MM.1S (cell line): ENCODE results near the gene CARD11.

ENCODE experiments used
- EZH2 ChIP-seq: fragments of 300-600 bp; sonication (generic); optimal IDR thresholded peaks from 2 replicates; pipeline ENCODE3; 2017; ENCODE audit warnings: low read depth, mild to moderate bottlenecking, antibody characterized with exemption, low read length, mixed read lengths
- EZH2phosphoT487 ChIP-seq: fragments of 300-600 bp; sonication (generic); IDR thresholded peaks from 2 replicates; pipeline ENCODE4 v1.6.1; 2018; ENCODE audit warnings: antibody characterized with exemption, low read length
- TF ChIP-seq, protein P1 (sequence below): fragments of 300-600 bp; sonication (generic); IDR thresholded peaks from 2 replicates; pipeline ENCODE4 v1.5.1; 2016; ENCODE audit warnings: antibody characterized with exemption, low read length, mixed read lengths

DNA sequence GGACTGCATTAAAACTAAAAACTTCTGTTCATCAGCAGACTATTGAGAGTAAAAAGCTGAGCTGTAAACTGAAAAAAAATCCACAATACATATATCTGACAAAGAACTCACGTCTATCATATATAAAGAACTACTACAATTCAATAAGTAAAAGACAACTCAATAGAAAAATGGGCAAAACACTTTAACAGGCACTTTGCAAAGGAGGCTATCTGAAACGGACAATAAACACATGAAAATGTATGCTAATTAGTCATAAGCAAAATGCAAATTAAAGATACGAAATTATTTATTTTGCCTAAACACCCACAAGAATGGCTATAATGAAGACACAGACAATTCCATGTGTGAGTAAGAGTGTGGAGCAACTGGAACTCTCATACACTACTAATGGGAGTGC is 18.1 kb downstream of the CARD11 start:
- TF ChIP-seq, protein P1, sequence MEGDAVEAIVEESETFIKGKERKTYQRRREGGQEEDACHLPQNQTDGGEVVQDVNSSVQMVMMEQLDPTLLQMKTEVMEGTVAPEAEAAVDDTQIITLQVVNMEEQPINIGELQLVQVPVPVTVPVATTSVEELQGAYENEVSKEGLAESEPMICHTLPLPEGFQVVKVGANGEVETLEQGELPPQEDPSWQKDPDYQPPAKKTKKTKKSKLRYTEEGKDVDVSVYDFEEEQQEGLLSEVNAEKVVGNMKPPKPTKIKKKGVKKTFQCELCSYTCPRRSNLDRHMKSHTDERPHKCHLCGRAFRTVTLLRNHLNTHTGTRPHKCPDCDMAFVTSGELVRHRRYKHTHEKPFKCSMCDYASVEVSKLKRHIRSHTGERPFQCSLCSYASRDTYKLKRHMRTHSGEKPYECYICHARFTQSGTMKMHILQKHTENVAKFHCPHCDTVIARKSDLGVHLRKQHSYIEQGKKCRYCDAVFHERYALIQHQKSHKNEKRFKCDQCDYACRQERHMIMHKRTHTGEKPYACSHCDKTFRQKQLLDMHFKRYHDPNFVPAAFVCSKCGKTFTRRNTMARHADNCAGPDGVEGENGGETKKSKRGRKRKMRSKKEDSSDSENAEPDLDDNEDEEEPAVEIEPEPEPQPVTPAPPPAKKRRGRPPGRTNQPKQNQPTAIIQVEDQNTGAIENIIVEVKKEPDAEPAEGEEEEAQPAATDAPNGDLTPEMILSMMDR, result no peak
- no peak for TF ChIP-seq EZH2
- TF ChIP-seq EZH2phosphoT487, result no peak
